ENCODE results near the gene FAM168A. TPM values are rescaled to one million over a fixed set of nuclear protein-coding genes. Genes with fewer than 3 reads are reported as not detected.
A peak's percentile ranks its signal among the peaks of the same experiment; 100 is the strongest.

FAM168A gene
- total RNA-seq, 1 experiment from 2014 or later = 21.1 TPM

DNA sequence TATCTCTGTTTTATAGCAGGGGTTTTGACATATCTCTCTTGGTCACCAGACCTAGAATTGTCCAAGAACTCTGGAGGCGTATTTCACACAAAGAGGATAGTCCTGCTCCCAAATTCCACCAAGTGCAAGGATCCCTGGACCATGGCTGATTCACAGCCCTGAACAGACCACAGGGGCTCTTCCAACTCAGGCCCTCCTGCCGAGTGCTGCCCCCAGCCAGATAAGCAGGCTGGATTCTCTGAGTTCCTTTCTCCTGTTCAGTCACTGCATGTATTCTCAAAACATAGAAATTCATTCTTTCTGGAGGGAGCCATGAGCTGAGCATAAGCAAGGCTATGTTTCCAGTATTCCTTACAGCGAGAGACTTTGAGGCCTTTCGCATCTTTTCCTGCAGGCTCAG is 35.1 kb upstream of the FAM168A start:
- Histone ChIP-seq H3K4me2 (ENCODE audit: insufficient read depth, insufficient read length, low read length) (no peak overlapping the region), H3K56ac (ENCODE audit: insufficient read length, low read depth, low read length) (no peak overlapping the region), H3K79me1 (ENCODE audit: insufficient read depth, low read depth, low read length, poor library complexity, severe bottlenecking) (no peaks in the 10 kb centered on the region), H3K79me2 (ENCODE audit: insufficient read depth, low read length) (no peaks in the 10 kb centered on the region), H2BK5ac (ENCODE audit: insufficient read length, low read length) (no peak overlapping the region), H2BK15ac (ENCODE audit: low read depth, low read length) (no peak overlapping the region), H3K9me3 (ENCODE audit: control insufficient read depth, low read depth, low read length) (no peaks in the 10 kb centered on the region), H2BK20ac (ENCODE audit: low read depth, low read length, poor library complexity, severe bottlenecking) (no peak overlapping the region), H2AFZ (ENCODE audit: low read length) (no peak overlapping the region), H3K4ac (ENCODE audit: low read depth, low read length) (no peak overlapping the region), H2BK120ac (ENCODE audit: low read depth, low read length, poor library complexity, severe bottlenecking) (no peak overlapping the region), H3K4me1 (ENCODE audit: insufficient read depth, low read length) (peaks cover 3% of the 10 kb centered on the region; the same call in 1 of the 2 replicates), H4K8ac (replicated peaks; ENCODE audit: insufficient read length, low read depth, low read length) (no peak overlapping the region), H2AK5ac (ENCODE audit: insufficient read length, low read length) (no peak overlapping the region), H3K27me3 (ENCODE audit: insufficient read depth, low read length) (peaks cover 8% of the 10 kb centered on the region; the same call in 1 of the 2 replicates), H3T11ph (ENCODE audit: low read length) (no peak overlapping the region), H4K91ac (ENCODE audit: insufficient read length, low read depth, low read length) (no peak overlapping the region), H3K23me2 (ENCODE audit: insufficient read length, low read depth, low read length, poor library complexity, severe bottlenecking) (no peaks in the 10 kb centered on the region), H4K5ac (ENCODE audit: insufficient read length, low read depth, low read length) (no peak overlapping the region), H3K23ac (ENCODE audit: insufficient read length, low read depth, low read length) (no peak overlapping the region), H2BK12ac (ENCODE audit: insufficient read length, low read depth, low read length) (no peak overlapping the region), H3K27ac (ENCODE audit: insufficient read length, low read depth, low read length) (no peak overlapping the region), H3K14ac (ENCODE audit: insufficient read depth, low read length) (no peak overlapping the region), H3K18ac (ENCODE audit: insufficient read length, low read depth, low read length) (no peak overlapping the region), H3K9ac (ENCODE audit: extremely low read depth, insufficient read length, low read length) (no peak overlapping the region), H4K20me1 (ENCODE audit: control insufficient read depth, insufficient read depth, insufficient read length) (no peaks in the 10 kb centered on the region)
- Mint-ChIP-seq H3K27me3 (ENCODE audit: low read depth) (peaks cover 23% of the 10 kb centered on the region), H3K9me3 (peaks cover 3 to 8% of the 10 kb centered on the region in 2 experiments), H3K4me3 (no peak overlapping the region), H3K36me3 (ENCODE audit: insufficient read depth in 1 of 3, low read depth in 3 of 3) (peaks cover 0 to 18% (median 2%) of the 10 kb centered on the region in 3 experiments; a peak in 3 of 7 replicates), H3K4me1 (peaks cover 37% of the 10 kb centered on the region in 2 experiments), H3K27ac (peak overlapping the region in 2 of 3 experiments; percentile 16 to 42; a peak in 2 of 7 replicates)
- no peak for DNase-seq
- WGBS (ENCODE audit: extremely low coverage, insufficient read length, low lambda C conversion rate) = no CpG with 5 or more reads among the region's 4 CpGs
- TF ChIP-seq CTCF (conservative IDR thresholded peaks at IDR 0.05) = no peak
